ENCODE results near the gene TMUB1.

The TMUB1 gene

DNA sequence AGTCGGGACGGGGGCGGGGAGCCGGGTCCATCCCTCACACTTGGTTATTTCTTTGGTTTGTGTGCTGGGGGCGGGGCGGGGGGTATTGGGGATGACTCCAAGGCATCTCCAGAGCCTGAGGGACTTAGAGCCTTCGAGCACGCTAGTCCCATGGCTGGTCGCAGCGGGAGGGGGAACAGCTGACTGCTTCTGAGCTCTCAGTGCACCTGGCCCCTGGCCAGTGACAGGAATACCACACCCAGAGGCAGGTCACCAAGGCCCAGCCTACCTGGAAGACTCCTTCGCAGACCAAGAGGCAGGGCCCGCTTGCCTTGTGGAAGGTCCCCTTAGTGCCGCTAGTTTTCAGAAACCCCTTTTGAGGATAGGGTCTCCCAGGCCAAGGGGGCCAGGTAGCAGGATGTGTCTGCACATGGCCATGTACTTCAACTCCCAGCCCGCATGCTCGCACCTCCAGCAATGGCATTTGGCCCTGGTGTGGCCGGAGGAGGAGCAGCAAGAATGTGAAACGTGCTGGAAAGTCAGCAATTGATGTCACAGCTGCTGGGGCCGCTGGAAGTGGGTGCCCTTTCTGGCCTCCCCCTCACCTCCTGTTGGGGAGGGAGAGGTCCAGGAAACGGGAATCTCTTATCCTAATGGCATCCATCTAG, 43.3 kb upstream of the TMUB1 start:
- Histone ChIP-seq H4K20me1 (ENCODE audit: insufficient read depth, low read length) (no peaks in the 10 kb centered on the region), H3K4me1 (ENCODE audit: insufficient read depth, low read length, severe bottlenecking) (no peaks in the 10 kb centered on the region), H3K27me3 (ENCODE audit: insufficient read depth, low read length) (peaks cover 27% of the 10 kb centered on the region; the same call in 1 of the 2 replicates), H3F3A (ENCODE audit: insufficient read depth, low read length) (no peaks in the 10 kb centered on the region), H2AFZ (ENCODE audit: low read length) (no peak overlapping the region), H3K9me3 (ENCODE audit: low read length) (no peaks in the 10 kb centered on the region), H3K4me2 (ENCODE audit: low read length) (no peak overlapping the region), H3K79me2 (ENCODE audit: insufficient read depth, low read length) (no peaks in the 10 kb centered on the region), H3K4me3 (ENCODE audit: low read depth, low read length, poor library complexity, severe bottlenecking) (no peak overlapping the region), H3K9ac (ENCODE audit: low read length) (no peak overlapping the region), H3K36me3 (ENCODE audit: insufficient read depth, low read length) (no peaks in the 10 kb centered on the region), H3K9me2 (ENCODE audit: low read depth, low read length) (no peaks in the 10 kb centered on the region), H3K27ac (ENCODE audit: low read depth, low read length, poor library complexity, severe bottlenecking) (no peak overlapping the region)
- TF ChIP-seq, protein P1, sequence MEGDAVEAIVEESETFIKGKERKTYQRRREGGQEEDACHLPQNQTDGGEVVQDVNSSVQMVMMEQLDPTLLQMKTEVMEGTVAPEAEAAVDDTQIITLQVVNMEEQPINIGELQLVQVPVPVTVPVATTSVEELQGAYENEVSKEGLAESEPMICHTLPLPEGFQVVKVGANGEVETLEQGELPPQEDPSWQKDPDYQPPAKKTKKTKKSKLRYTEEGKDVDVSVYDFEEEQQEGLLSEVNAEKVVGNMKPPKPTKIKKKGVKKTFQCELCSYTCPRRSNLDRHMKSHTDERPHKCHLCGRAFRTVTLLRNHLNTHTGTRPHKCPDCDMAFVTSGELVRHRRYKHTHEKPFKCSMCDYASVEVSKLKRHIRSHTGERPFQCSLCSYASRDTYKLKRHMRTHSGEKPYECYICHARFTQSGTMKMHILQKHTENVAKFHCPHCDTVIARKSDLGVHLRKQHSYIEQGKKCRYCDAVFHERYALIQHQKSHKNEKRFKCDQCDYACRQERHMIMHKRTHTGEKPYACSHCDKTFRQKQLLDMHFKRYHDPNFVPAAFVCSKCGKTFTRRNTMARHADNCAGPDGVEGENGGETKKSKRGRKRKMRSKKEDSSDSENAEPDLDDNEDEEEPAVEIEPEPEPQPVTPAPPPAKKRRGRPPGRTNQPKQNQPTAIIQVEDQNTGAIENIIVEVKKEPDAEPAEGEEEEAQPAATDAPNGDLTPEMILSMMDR (IDR thresholded peaks at IDR 0.05; ENCODE audit: low read length), result no peak
- TF ChIP-seq EZH2 (IDR thresholded peaks at IDR 0.05; ENCODE audit: borderline replicate concordance, low read length), result no peak

DNA sequence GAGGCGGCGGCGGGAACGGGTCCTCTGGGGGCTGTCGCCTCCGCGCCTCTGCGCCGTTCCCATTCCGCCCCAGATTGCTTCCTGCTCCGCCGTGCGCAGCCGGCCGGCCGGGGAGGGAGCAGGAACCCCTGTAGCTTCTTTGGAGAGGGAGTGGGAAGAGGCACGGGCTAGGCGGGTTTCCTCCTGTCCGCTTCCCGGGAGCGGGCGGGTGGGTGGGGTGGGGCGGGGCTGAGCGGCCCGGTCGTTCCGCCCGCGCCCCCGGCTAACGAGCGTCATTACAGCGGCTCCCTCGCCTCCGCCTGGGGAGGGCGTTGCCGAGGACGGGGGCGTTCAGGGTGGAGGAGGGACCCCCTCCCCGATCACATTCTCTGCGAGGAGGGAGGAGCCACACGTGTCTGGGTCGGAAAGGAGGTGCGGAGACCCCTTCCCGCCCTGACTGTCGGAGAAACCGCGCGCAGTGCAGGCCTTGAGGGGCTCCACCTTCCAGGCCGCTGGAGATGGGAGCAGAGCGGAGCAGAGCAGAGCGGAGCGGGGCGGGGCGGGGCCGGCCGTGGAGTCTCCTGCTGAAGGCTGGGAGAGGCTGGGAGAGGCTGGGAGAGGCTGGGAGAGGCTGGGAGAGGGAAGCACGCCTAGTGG, 42.7 kb upstream of the TMUB1 start:
- Histone ChIP-seq H2AFZ (ENCODE audit: low read length) (no peak overlapping the region), H3K36me3 (ENCODE audit: insufficient read depth, low read length) (no peaks in the 10 kb centered on the region), H3K9me3 (ENCODE audit: low read length) (no peaks in the 10 kb centered on the region), H3K9ac (ENCODE audit: low read length) (no peak overlapping the region), H3F3A (ENCODE audit: insufficient read depth, low read length) (no peaks in the 10 kb centered on the region), H3K27me3 (ENCODE audit: insufficient read depth, low read length) (peaks cover 22% of the 10 kb centered on the region; the same call in 1 of the 2 replicates), H3K79me2 (ENCODE audit: insufficient read depth, low read length) (no peaks in the 10 kb centered on the region), H3K27ac (ENCODE audit: low read depth, low read length, poor library complexity, severe bottlenecking) (no peak overlapping the region), H3K4me2 (ENCODE audit: low read length) (no peak overlapping the region), H3K4me1 (ENCODE audit: insufficient read depth, low read length, severe bottlenecking) (no peaks in the 10 kb centered on the region), H3K9me2 (ENCODE audit: low read depth, low read length) (no peaks in the 10 kb centered on the region), H4K20me1 (ENCODE audit: insufficient read depth, low read length) (no peaks in the 10 kb centered on the region), H3K4me3 (ENCODE audit: low read depth, low read length, poor library complexity, severe bottlenecking) (no peak overlapping the region)
- TF ChIP-seq, protein P1 (IDR thresholded peaks at IDR 0.05; ENCODE audit: low read length), result no peak
- TF ChIP-seq EZH2 (IDR thresholded peaks at IDR 0.05; ENCODE audit: borderline replicate concordance, low read length), result no peak

DNA sequence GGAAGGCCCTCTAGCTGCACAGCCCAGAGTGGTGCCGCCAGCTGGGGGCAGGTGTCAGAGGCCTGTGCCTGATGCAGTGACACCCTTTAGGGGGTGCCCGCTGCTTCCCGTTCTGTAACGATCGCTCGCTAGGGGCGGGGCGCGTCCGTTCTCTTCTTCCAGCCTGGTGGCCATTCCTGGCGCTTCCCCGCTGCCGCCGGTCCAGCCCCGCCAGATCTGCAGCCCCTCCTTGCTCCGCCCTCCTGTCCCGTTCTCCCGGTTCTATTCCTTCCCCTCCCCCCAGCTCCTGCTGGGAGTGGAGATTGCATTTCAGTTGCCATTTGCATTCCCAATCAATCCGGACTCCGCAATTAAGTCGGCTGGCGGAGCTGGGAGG, 42.2 kb upstream of the TMUB1 start:
- H3K36me3 ChIP-seq (ENCODE audit: insufficient read depth, low read length), result no peaks in the 10 kb centered on the region
- H3K79me2 ChIP-seq (ENCODE audit: insufficient read depth, low read length), result no peaks in the 10 kb centered on the region
- no peak overlapping the region for H3K27ac ChIP-seq (ENCODE audit: low read depth, low read length, poor library complexity, severe bottlenecking)
- no peak overlapping the region for H3K9ac ChIP-seq (ENCODE audit: low read length)
- H3K4me2 ChIP-seq (ENCODE audit: low read length), result no peak overlapping the region
- no peak overlapping the region for H3K4me3 ChIP-seq (ENCODE audit: low read depth, low read length, poor library complexity, severe bottlenecking)
- H3K9me2 ChIP-seq (ENCODE audit: low read depth, low read length), result no peaks in the 10 kb centered on the region
- TF ChIP-seq, protein P1 (IDR thresholded peaks at IDR 0.05; ENCODE audit: low read length), result no peak
- no peak for TF ChIP-seq EZH2 (IDR thresholded peaks at IDR 0.05; ENCODE audit: borderline replicate concordance, low read length)
- no peaks in the 10 kb centered on the region for H3K9me3 ChIP-seq (ENCODE audit: low read length)
- peaks cover 22% of the 10 kb centered on the region; the same call in 1 of the 2 replicates for H3K27me3 ChIP-seq (ENCODE audit: insufficient read depth, low read length)
- no peaks in the 10 kb centered on the region for H4K20me1 ChIP-seq (ENCODE audit: insufficient read depth, low read length)
- H3K4me1 ChIP-seq (ENCODE audit: insufficient read depth, low read length, severe bottlenecking), result no peaks in the 10 kb centered on the region
- no peaks in the 10 kb centered on the region for H3F3A ChIP-seq (ENCODE audit: insufficient read depth, low read length)
- H2AFZ ChIP-seq (ENCODE audit: low read length), result no peak overlapping the region
